ENCODE data around the gene TRABD2B.

TRABD2B gene

GRCh38 chr1:47872886-47873285 is 124.3 kb downstream of the TRABD2B start:
- DNase-seq (ENCODE audit: low read depth): no peak
- no peak overlapping the region for H3K4me3 ChIP-seq (ENCODE audit: low read length)
- TF ChIP-seq CTCF (conservative IDR thresholded peaks at IDR 0.05; ENCODE audit: low read depth, low read length): no peak

GRCh38 chr1:47871799-47872353 is 125.3 kb downstream of the TRABD2B start:
- no peak for TF ChIP-seq CTCF (conservative IDR thresholded peaks at IDR 0.05; ENCODE audit: low read depth, low read length)
- no peak for DNase-seq (ENCODE audit: low read depth)

GRCh38 chr1:47870946-47871676 is 126.1 kb downstream of the TRABD2B start:
- no peak for TF ChIP-seq CTCF (conservative IDR thresholded peaks at IDR 0.05; ENCODE audit: low read depth, low read length)
- H3K4me3 ChIP-seq (ENCODE audit: low read length): no peak overlapping the region
- DNase-seq (ENCODE audit: low read depth): no peak

More at GRCh38 chr1:47871799-47872353, 125.3 kb downstream of the TRABD2B start:
- no peak overlapping the region for H3K4me3 ChIP-seq (ENCODE audit: low read length)

- TF ChIP-seq CTCF (conservative IDR thresholded peaks at IDR 0.05; ENCODE audit: low read depth, low read length): no peak
- H3K4me3 ChIP-seq (ENCODE audit: low read length): no peak overlapping the region
- no peak for DNase-seq (ENCODE audit: low read depth)
Measured at GRCh38 chr1:47870480-47870879, 126.7 kb downstream of the TRABD2B start.

GRCh38 chr1:47868348-47868676 is 128.9 kb downstream of the TRABD2B start:
- no peak overlapping the region for H3K4me3 ChIP-seq (ENCODE audit: low read length)
- DNase-seq (ENCODE audit: low read depth): no peak
- no peak for TF ChIP-seq CTCF (conservative IDR thresholded peaks at IDR 0.05; ENCODE audit: low read depth, low read length)

GRCh38 chr1:47867438-47868347 is 129.5 kb downstream of the TRABD2B start:
- DNase-seq (ENCODE audit: low read depth): no peak
- TF ChIP-seq CTCF (conservative IDR thresholded peaks at IDR 0.05; ENCODE audit: low read depth, low read length): no peak
- no peak overlapping the region for H3K4me3 ChIP-seq (ENCODE audit: low read length)

Measured in retinal pigment epithelial cell (primary cell).